Tibial nerve (tissue), 4 donors: ENCODE results near the gene AFF3. TPM values are rescaled to one million over a fixed set of nuclear protein-coding genes. Genes with fewer than 3 reads are reported as not detected.

Source experiments
- DNase-seq, 2 donors: peaks; one replicate each; pipeline ENCODE4 v3.0.0-alpha.2; 2019; ENCODE audit warnings: low spot score in 2 of 2
- H3K27ac ChIP-seq, 4 donors: fragments of 200-600 bp; sonication (generic) in 3 of 4; one replicate each; pipeline ENCODE4 v1.5.1; 2017 to 2019; ENCODE audit warnings: mild to moderate bottlenecking in 1 of 4
- H3K27me3 ChIP-seq, 2 donors: fragments of 200-600 bp; sonication (generic) in 1 of 2; one replicate each; pipeline versions ENCODE4 v1.5.1 to v1.6.0; 2017 to 2019
- H3K36me3 ChIP-seq, 3 donors: fragments of 200-600 bp; sonication (generic); one replicate each; pipeline ENCODE4 v1.5.1; 2018 to 2019
- H3K4me1 ChIP-seq, 4 donors: fragments of 200-600 bp; sonication (generic) in 3 of 4; one replicate each; pipeline ENCODE4 v1.5.1; 2017 to 2019
- H3K4me3 ChIP-seq, 4 donors: fragments of 200-600 bp; sonication (generic) in 3 of 4; one replicate each; pipeline ENCODE4 v1.5.1; 2017 to 2019; ENCODE audit warnings: mild to moderate bottlenecking in 1 of 4, moderate library complexity in 1 of 4
- H3K9me3 ChIP-seq, 4 donors: fragments of 200-600 bp; sonication (generic) in 3 of 4; one replicate each; pipeline ENCODE4 v1.5.1; 2017 to 2019
- CTCF ChIP-seq, 5 experiments: fragments of 200-600 bp in 3 of 5; fragments of 450-650 bp in 2 of 5; sonication (generic) in 3 of 5; IDR thresholded peaks; one replicate each; pipeline ENCODE4 v1.5.1; 2016 to 2019; ENCODE audit warnings: antibody characterized with exemption in 5 of 5, mild to moderate bottlenecking in 3 of 5, moderate library complexity in 2 of 5
- EP300 ChIP-seq, 2 donors: sonication (generic); formaldehyde crosslinking; IDR thresholded peaks; one replicate each; pipeline ENCODE4 v1.6.1; 2017; ENCODE audit warnings: antibody characterized with exemption in 2 of 2, mild to moderate bottlenecking in 1 of 2
- POLR2A ChIP-seq, 2 donors: fragments of 450-650 bp; IDR thresholded peaks; one replicate each; pipeline ENCODE4 v1.6.1; 2017; ENCODE audit warnings: antibody characterized with exemption in 2 of 2, mild to moderate bottlenecking in 2 of 2, moderate library complexity in 2 of 2
- WGBS, 2 donors: methylation state at CpG; one replicate each; pipeline ENCODE4 v1.1.5; 2018; 5-methylcytosine and 5-hydroxymethylcytosine counted together
- total RNA-seq, 4 donors: library from RNA; depleted of rRNA; stranded (reverse); fragments of >200 nt; gene quantifications; one replicate each; pipeline ENCODE4 v1.1.0, GENCODE V29; 2016

Gene AFF3
- total RNA-seq, 4 donors from 2014 or later, result 7.2 to 36.0 (median 21.4) TPM

DNA sequence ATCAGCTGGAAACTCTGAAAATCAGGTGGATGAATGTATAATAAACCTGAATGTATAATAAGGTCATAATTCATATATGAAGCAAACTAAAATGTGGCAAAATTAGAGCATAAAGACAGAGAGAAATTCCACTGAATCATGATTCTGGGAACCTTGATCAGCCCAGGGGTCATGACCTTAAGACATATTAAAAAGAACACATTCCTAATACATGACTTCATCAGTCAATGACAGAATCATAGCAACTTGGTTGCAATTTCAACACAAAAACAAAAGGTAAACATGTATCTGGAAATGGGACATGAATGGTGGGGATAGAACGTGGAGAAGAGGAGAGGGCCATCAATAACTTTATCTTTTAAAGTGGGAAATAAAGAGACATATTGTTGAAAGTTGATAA, 17.6 kb downstream of the AFF3 start:
- DNase-seq, result no peak
- Histone ChIP-seq H3K36me3 (no peaks in the 10 kb centered on the region), H3K27me3 (no peaks in the 10 kb centered on the region), H3K9me3 (no peaks in the 10 kb centered on the region), H3K27ac (no peak overlapping the region), H3K4me1 (no peaks in the 10 kb centered on the region), H3K4me3 (no peak overlapping the region)
- TF ChIP-seq EP300 (IDR thresholded peaks at IDR 0.05) (no peak), CTCF (IDR thresholded peaks at IDR 0.05) (no peak), POLR2A (IDR thresholded peaks at IDR 0.05) (no peak)
- 68 to 72% methylated on average over 1 of the region's 1 CpG for WGBS, 2 donors

DNA sequence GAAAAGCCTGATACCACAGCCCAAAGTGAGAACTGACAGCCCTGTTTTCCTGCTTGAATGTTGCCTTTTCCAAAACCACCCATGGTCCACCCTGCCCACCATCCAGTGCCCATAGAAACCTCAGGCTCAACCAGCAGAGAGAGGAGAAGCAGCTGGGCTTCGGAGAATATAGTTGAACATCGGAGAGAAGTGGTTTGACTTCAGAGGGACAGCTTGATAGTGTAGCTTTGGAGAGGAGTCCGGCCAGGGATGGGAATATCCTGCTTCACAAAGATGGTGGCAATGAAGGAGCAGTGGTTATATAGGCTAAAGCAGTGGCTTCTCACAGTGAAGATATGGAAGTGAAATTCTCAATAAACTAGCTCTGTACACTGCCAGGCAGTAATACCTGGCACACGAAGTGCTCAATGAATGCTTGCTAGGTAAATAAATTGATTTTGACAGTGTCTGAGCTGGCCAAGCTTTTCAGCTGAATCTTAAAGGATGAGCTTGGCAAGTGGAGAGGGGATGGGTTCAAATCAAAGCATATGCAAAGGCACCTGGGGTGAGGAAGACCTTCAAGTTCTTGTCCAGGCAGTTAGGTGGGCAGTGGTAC, 21.2 kb downstream of the AFF3 start:
- no peaks in the 10 kb centered on the region for H3K4me1 ChIP-seq
- 96 to 98% methylated on average over 4 of the region's 4 CpGs for WGBS, 2 donors
- H3K9me3 ChIP-seq, result peaks cover 0 to 17% (median 0%) of the 10 kb centered on the region in 4 donors
- TF ChIP-seq CTCF (IDR thresholded peaks at IDR 0.05) (no peak), EP300 (IDR thresholded peaks at IDR 0.05) (no peak), POLR2A (IDR thresholded peaks at IDR 0.05) (no peak)
- H3K27ac ChIP-seq, result no peak overlapping the region
- H3K4me3 ChIP-seq, result no peak overlapping the region
- no peaks in the 10 kb centered on the region for H3K27me3 ChIP-seq
- DNase-seq, result no peak
- no peaks in the 10 kb centered on the region for H3K36me3 ChIP-seq

- Histone ChIP-seq H3K9me3 (peaks cover 0 to 21% (median 0%) of the 10 kb centered on the region in 4 donors), H3K27me3 (no peaks in the 10 kb centered on the region), H3K4me1 (no peaks in the 10 kb centered on the region), H3K36me3 (no peaks in the 10 kb centered on the region), H3K4me3 (no peak overlapping the region), H3K27ac (no peak overlapping the region)
- no peak for DNase-seq
- TF ChIP-seq POLR2A (IDR thresholded peaks at IDR 0.05) (no peak), EP300 (IDR thresholded peaks at IDR 0.05) (no peak), CTCF (IDR thresholded peaks at IDR 0.05) (no peak)
- WGBS, 2 donors, result 18 to 22% methylated on average over 1 of the region's 1 CpG
Observed at GRCh38 chr2:100119235-100119634, 23.2 kb downstream of the AFF3 start.

DNA sequence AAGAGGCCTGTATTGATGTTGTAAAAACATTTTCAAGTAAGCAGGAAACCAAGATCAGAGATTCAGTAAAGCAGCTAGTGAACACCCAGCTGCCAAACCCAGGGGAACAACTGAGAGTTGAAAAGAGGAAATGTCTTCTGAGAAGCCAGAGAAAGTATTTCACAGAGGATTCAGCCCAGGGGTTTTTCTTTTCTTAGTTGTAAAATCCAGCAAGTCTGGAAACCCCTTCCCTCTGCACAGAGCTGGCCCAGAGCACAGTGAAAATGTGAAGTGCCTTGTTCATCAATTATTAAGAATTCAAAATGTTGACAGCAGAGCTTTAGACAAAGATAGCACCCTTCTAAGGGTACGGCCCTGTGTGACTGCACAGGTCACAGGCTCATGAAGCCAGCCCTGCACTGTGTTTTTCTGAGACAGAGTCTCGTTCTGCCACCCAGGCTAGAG, 28.4 kb downstream of the AFF3 start:
- Histone ChIP-seq H3K9me3 (peaks cover 0 to 21% (median 0%) of the 10 kb centered on the region in 4 donors), H3K27me3 (no peaks in the 10 kb centered on the region), H3K36me3 (no peaks in the 10 kb centered on the region), H3K27ac (no peak overlapping the region), H3K4me1 (no peaks in the 10 kb centered on the region), H3K4me3 (no peak overlapping the region)
- TF ChIP-seq EP300 (IDR thresholded peaks at IDR 0.05), result no peak
- no peak for TF ChIP-seq CTCF (IDR thresholded peaks at IDR 0.05)
- no peak for TF ChIP-seq POLR2A (IDR thresholded peaks at IDR 0.05)
- DNase-seq, result no peak
- 68 to 100% methylated on average over 1 to 2 of the region's 2 CpGs for WGBS, 2 donors

DNA sequence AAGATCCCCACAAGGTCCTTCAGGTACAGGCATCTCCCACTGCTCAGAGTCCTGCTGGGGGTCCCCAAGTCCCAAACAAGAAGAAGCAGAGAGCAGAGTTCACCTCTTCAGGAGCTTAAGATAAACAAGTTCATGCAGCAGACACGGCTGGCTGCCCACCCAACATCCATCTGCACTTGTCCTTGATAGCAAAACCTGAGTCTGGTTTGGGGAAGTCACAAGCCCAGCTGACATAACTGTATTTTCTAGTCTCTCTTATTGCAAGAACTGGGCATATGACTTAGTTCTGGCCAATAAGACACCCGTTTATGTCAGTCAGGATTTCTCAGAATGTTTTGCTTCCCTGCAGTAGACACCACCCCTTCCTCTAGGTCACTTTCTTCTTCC, 31.8 kb downstream of the AFF3 start:
- H3K4me3 ChIP-seq, result no peak overlapping the region
- TF ChIP-seq CTCF (IDR thresholded peaks at IDR 0.05), result no peak
- TF ChIP-seq POLR2A (IDR thresholded peaks at IDR 0.05), result no peak
- no peak for TF ChIP-seq EP300 (IDR thresholded peaks at IDR 0.05)
- DNase-seq, result no peak
- no peaks in the 10 kb centered on the region for H3K27me3 ChIP-seq
- 82 to 88% methylated on average over 2 of the region's 2 CpGs for WGBS, 2 donors
- H3K9me3 ChIP-seq, result no peaks in the 10 kb centered on the region
- H3K4me1 ChIP-seq, result peaks cover 0 to 20% (median 2%) of the 10 kb centered on the region in 4 donors
- no peaks in the 10 kb centered on the region for H3K36me3 ChIP-seq
- no peak overlapping the region for H3K27ac ChIP-seq
